ENCODE measurements around the gene PPP6R3. TPM values are rescaled to one million over a fixed set of nuclear protein-coding genes. Genes with fewer than 3 reads are reported as not detected.
"Not testable (repeated sequence)": the region's sequence is repeated elsewhere in the genome, so short reads cannot be mapped to it uniquely, and the experiment has no call there.

PPP6R3 gene
- total RNA-seq, 4 donors from 2014 or later = 103 to 150 (median 119) TPM

GRCh38 chr11:68469122-68469521 is 8.6 kb downstream of the PPP6R3 start:
- Histone ChIP-seq H3K27ac (no peak overlapping the region), H3K36me3 (no peaks in the 10 kb centered on the region), H3K9me3 (no peaks in the 10 kb centered on the region), H3K27me3 (no peaks in the 10 kb centered on the region), H3K4me1 (peaks cover 0 to 92% (median 66%) of the 10 kb centered on the region in 4 donors), H3K4me3 (no peak overlapping the region)
- TF ChIP-seq POLR2A (IDR thresholded peaks at IDR 0.05) = no peak
- 45 to 51% methylated on average over 2 of the region's 2 CpGs for WGBS, 2 donors
- no peak for DNase-seq (ENCODE audit: low spot score in 2 of 2)

- no peak for DNase-seq (ENCODE audit: low spot score in 2 of 2)
- no peak overlapping the region for H3K27ac ChIP-seq
- 42 to 77% methylated on average over 1 of the region's 1 CpG for WGBS, 2 donors
- H3K9me3 ChIP-seq = no peaks in the 10 kb centered on the region
- H3K36me3 ChIP-seq = no peaks in the 10 kb centered on the region
- no peak for TF ChIP-seq POLR2A (IDR thresholded peaks at IDR 0.05)
- no peak for TF ChIP-seq EP300 (IDR thresholded peaks at IDR 0.05)
- H3K27me3 ChIP-seq = no peaks in the 10 kb centered on the region
- H3K4me3 ChIP-seq = no peak overlapping the region
- peaks cover 0 to 91% (median 64%) of the 10 kb centered on the region in 4 donors for H3K4me1 ChIP-seq
Observed at GRCh38 chr11:68469642-68470041, 9.1 kb downstream of the PPP6R3 start.

GRCh38 chr11:68470304-68470811 is 9.8 kb downstream of the PPP6R3 start:
- Histone ChIP-seq H3K4me1 (peaks cover 0 to 84% (median 60%) of the 10 kb centered on the region in 4 donors), H3K4me3 (no peak overlapping the region), H3K27me3 (no peaks in the 10 kb centered on the region), H3K9me3 (no peaks in the 10 kb centered on the region), H3K27ac (no peak overlapping the region), H3K36me3 (no peaks in the 10 kb centered on the region)
- 75 to 80% methylated on average over 4 of the region's 4 CpGs for WGBS, 2 donors
- TF ChIP-seq EP300 (IDR thresholded peaks at IDR 0.05) (no peak), POLR2A (IDR thresholded peaks at IDR 0.05) (no peak), CTCF (IDR thresholded peaks at IDR 0.05) (no peak)
- no peak for DNase-seq (ENCODE audit: low spot score in 2 of 2)

GRCh38 chr11:68471360-68472340 is 11.1 kb downstream of the PPP6R3 start:
- Histone ChIP-seq H3K9me3 (no peaks in the 10 kb centered on the region), H3K36me3 (no peaks in the 10 kb centered on the region), H3K27me3 (no peaks in the 10 kb centered on the region), H3K4me3 (no peak overlapping the region), H3K4me1 (peaks cover 0 to 79% (median 50%) of the 10 kb centered on the region in 4 donors), H3K27ac (no peak overlapping the region)
- TF ChIP-seq CTCF (IDR thresholded peaks at IDR 0.05) (no peak), EP300 (IDR thresholded peaks at IDR 0.05) (no peak), POLR2A (IDR thresholded peaks at IDR 0.05) (no peak)
- no peak for DNase-seq (ENCODE audit: low spot score in 2 of 2)
- WGBS, 2 donors = 78 to 87% methylated on average over 17 of the region's 17 CpGs

GRCh38 chr11:68472778-68473177 is 12.2 kb downstream of the PPP6R3 start:
- Histone ChIP-seq H3K27me3 (no peaks in the 10 kb centered on the region), H3K36me3 (no peaks in the 10 kb centered on the region), H3K27ac (no peak overlapping the region), H3K4me3 (no peak overlapping the region), H3K4me1 (peaks cover 0 to 78% (median 45%) of the 10 kb centered on the region in 4 donors), H3K9me3 (no peaks in the 10 kb centered on the region)
- no peak for DNase-seq (ENCODE audit: low spot score in 2 of 2)
- TF ChIP-seq EP300 (IDR thresholded peaks at IDR 0.05) (no peak), CTCF (IDR thresholded peaks at IDR 0.05) (no peak), POLR2A (IDR thresholded peaks at IDR 0.05) (no peak)
- WGBS, 2 donors = 95 to 96% methylated on average over 2 of the region's 2 CpGs

GRCh38 chr11:68473693-68474092 is 13.1 kb downstream of the PPP6R3 start:
- H3K27ac ChIP-seq = no peak overlapping the region
- peaks cover 0 to 73% (median 41%) of the 10 kb centered on the region in 4 donors for H3K4me1 ChIP-seq
- no peak for DNase-seq (ENCODE audit: low spot score in 2 of 2)
- H3K4me3 ChIP-seq = no peak overlapping the region
- TF ChIP-seq EP300 (IDR thresholded peaks at IDR 0.05) (no peak), CTCF (IDR thresholded peaks at IDR 0.05) (no peak), POLR2A (IDR thresholded peaks at IDR 0.05) (no peak)
- no peaks in the 10 kb centered on the region for H3K36me3 ChIP-seq
- no peaks in the 10 kb centered on the region for H3K9me3 ChIP-seq
- no peaks in the 10 kb centered on the region for H3K27me3 ChIP-seq
- 60 to 64% methylated on average over 1 of the region's 1 CpG for WGBS, 2 donors

GRCh38 chr11:68475626-68476025 is 15.1 kb downstream of the PPP6R3 start:
- not testable (repeated sequence) for H3K27ac ChIP-seq; H3K27me3 ChIP-seq; H3K36me3 ChIP-seq; H3K9me3 ChIP-seq; H3K4me3 ChIP-seq; DNase-seq (ENCODE audit: low spot score in 2 of 2)
- WGBS, 2 donors = 93 to 100% methylated on average over 4 to 29 of the region's 34 CpGs
- H3K4me1 ChIP-seq = peaks cover 0 to 64% (median 28%) of the 10 kb centered on the region in 4 donors
